HepG2 (cell line): ENCODE data around the gene U2SURP. TPM values are rescaled to one million over a fixed set of nuclear protein-coding genes. Genes with fewer than 3 reads are reported as not detected.
A peak's percentile ranks its signal among the peaks of the same experiment; 100 is the strongest.

Experiments
- CC2D1A ChIP-seq: sonication (generic); formaldehyde crosslinking; IDR thresholded peaks from 2 replicates; pipeline ENCODE4 v1.8.1; 2023; ENCODE audit warnings: mild to moderate bottlenecking, missing genetic modification reagents
- CEBPZ ChIP-seq: IDR thresholded peaks from 2 replicates; pipeline ENCODE4 v1.6.1; 2012; ENCODE audit warnings: low read length, improper control_type of control experiment
- CHD2 ChIP-seq: IDR thresholded peaks from 2 replicates; pipeline ENCODE4 v1.6.1; 2011; ENCODE audit warnings: low read depth, low read length, improper control_type of control experiment
- CREB1 ChIP-seq, 2 experiments: fragments of 450-650 bp in 1 of 2; IDR thresholded peaks; 2 replicates each; pipeline ENCODE4 v1.6.1; 2016 to 2017; ENCODE audit warnings: control low read depth in 1 of 2, mild to moderate bottlenecking in 1 of 2, missing compliant biosample characterization in 1 of 2, missing genetic modification characterization in 1 of 2
- DNMT3B ChIP-seq: conservative IDR thresholded peaks from 2 replicates; pipeline ENCODE4 v1.6.1; 2016; ENCODE audit warnings: missing biosample characterization, control low read depth
- E2F5 ChIP-seq: sonication (generic); formaldehyde crosslinking; conservative IDR thresholded peaks from 2 replicates; pipeline ENCODE4 v1.4.0; 2020; ENCODE audit warnings: missing genetic modification reagents
- EEA1 ChIP-seq: sonication (generic); formaldehyde crosslinking; IDR thresholded peaks from 2 replicates; pipeline ENCODE4 v1.5.1; 2020; ENCODE audit warnings: mild to moderate bottlenecking, missing genetic modification reagents, borderline replicate concordance
- FOXO1 ChIP-seq: sonication (generic); formaldehyde crosslinking; IDR thresholded peaks from 2 replicates; pipeline ENCODE4 v1.4.0; 2020; ENCODE audit warnings: missing genetic modification reagents
- HNF4A ChIP-seq: sonication (generic); formaldehyde crosslinking; IDR thresholded peaks from 2 replicates; pipeline ENCODE4 v1.4.0; 2020; ENCODE audit warnings: missing genetic modification reagents
- KDM1A ChIP-seq: IDR thresholded peaks from 2 replicates; pipeline ENCODE4 v1.6.1; 2016; ENCODE audit warnings: missing compliant biosample characterization
- KLF13 ChIP-seq: sonication (generic); formaldehyde crosslinking; IDR thresholded peaks from 2 replicates; pipeline ENCODE4 v1.4.0; 2020; ENCODE audit warnings: mild to moderate bottlenecking, missing genetic modification reagents
- NR2F1 ChIP-seq, 2 experiments: fragments of 450-650 bp in 1 of 2; formaldehyde crosslinking in 1 of 2; IDR thresholded peaks; 2 replicates each; pipeline versions ENCODE4 v1.5.0 to v1.6.1; 2016 to 2020; ENCODE audit warnings: mild to moderate bottlenecking in 1 of 2, missing compliant biosample characterization in 1 of 2, missing genetic modification reagents in 1 of 2, moderate library complexity in 1 of 2
- PAWR ChIP-seq: sonication (generic); formaldehyde crosslinking; IDR thresholded peaks from 2 replicates; pipeline ENCODE4 v1.4.0; 2020; ENCODE audit warnings: missing genetic modification reagents, mild to moderate bottlenecking, borderline replicate concordance
- PHF8 ChIP-seq: sonication (generic); formaldehyde crosslinking; IDR thresholded peaks from 2 replicates; pipeline ENCODE4 v1.5.0; 2020; ENCODE audit warnings: missing genetic modification reagents
- RCOR2 ChIP-seq: IDR thresholded peaks from 2 replicates; pipeline ENCODE4 v1.6.1; 2016; ENCODE audit warnings: missing biosample characterization, missing genetic modification reagents
- REPIN1 ChIP-seq: sonication (generic); formaldehyde crosslinking; IDR thresholded peaks from 2 replicates; pipeline ENCODE4 v1.8.0; 2022; ENCODE audit warnings: missing genetic modification reagents, low read depth, mild to moderate bottlenecking, borderline replicate concordance
- RNF2 ChIP-seq: fragments of 450-650 bp; conservative IDR thresholded peaks from 2 replicates; pipeline ENCODE4 v1.6.1; 2016; ENCODE audit warnings: low read depth
- SOX6 ChIP-seq, 2 experiments: fragments of 450-650 bp in 1 of 2; sonication (generic) in 1 of 2; formaldehyde crosslinking in 1 of 2; IDR thresholded peaks; 2 replicates each; pipeline versions ENCODE4 v1.4.0 to v1.6.1; 2017 to 2020; ENCODE audit warnings: antibody characterized with exemption in 1 of 2, mild to moderate bottlenecking in 1 of 2, missing genetic modification reagents in 1 of 2
- TFAP4 ChIP-seq: sonication (generic); IDR thresholded peaks from 2 replicates; pipeline ENCODE4 v1.6.1; 2016; ENCODE audit warnings: low read depth, borderline replicate concordance
- ZFX ChIP-seq: sonication (generic); formaldehyde crosslinking; IDR thresholded peaks from 2 replicates; pipeline ENCODE4 v1.4.0; 2020; ENCODE audit warnings: mild to moderate bottlenecking, low read depth, missing genetic modification reagents, moderate library complexity
- ZNF143 ChIP-seq: sonication (generic); formaldehyde crosslinking; IDR thresholded peaks from 2 replicates; pipeline ENCODE4 v1.4.0; 2020; ENCODE audit warnings: missing genetic modification reagents
- ZNF20 ChIP-seq: sonication (generic); formaldehyde crosslinking; IDR thresholded peaks from 2 replicates; pipeline ENCODE4 v1.4.0; 2020; ENCODE audit warnings: mild to moderate bottlenecking, moderate library complexity, missing genetic modification reagents
- ZNF225 ChIP-seq: sonication (generic); formaldehyde crosslinking; IDR thresholded peaks from 2 replicates; pipeline ENCODE4 v1.4.0; 2020; ENCODE audit warnings: mild to moderate bottlenecking, missing genetic modification reagents
- ZNF276 ChIP-seq: sonication (generic); formaldehyde crosslinking; IDR thresholded peaks from 2 replicates; pipeline ENCODE4 v1.4.0; 2020; ENCODE audit warnings: mild to moderate bottlenecking, low read depth, missing genetic modification reagents
- polyA plus RNA-seq, 8 experiments: library from polyadenylated mRNA; depleted of rRNA in 3 of 8; stranded (reverse) in 7 of 8; unstranded in 1 of 8; fragments of >200 nt; fragmentation: Illumina TruSeq in 4 of 8; extraction: Trizol in 4 of 8; gene quantifications; 2 replicates each; pipeline versions ENCODE4 v1.2.1 to v1.2.3, GENCODE V29; 2011 to 2016; ENCODE audit warnings: low read depth in 4 of 8, missing spikeins in 1 of 8, mixed read lengths in 1 of 8; ENCODE audit not compliant: insufficient read depth in 1 of 8
- total RNA-seq, 5 experiments: library from RNA; depleted of rRNA; stranded (reverse); fragments of >200 nt; fragmentation: Illumina TruSeq; extraction: Trizol; gene quantifications; 2 replicates each; pipeline ENCODE4 v1.2.3, GENCODE V29; 2016; ENCODE audit warnings: low read depth in 1 of 5

U2SURP gene
- total and polyA plus RNA-seq, 2 of the 13 experiments (the other 11 are each of a cell fraction or from before 2014, with no cell fraction given), result 55.9 to 173 TPM

GRCh38 chr3:142952272-142953193, 48.8 kb upstream of the U2SURP start (continued):
- TF ChIP-seq E2F5 (CRISPR knock-in tag), result no peak
- no peak for TF ChIP-seq PAWR (CRISPR knock-in tag)
- no peak for TF ChIP-seq DNMT3B (CRISPR knock-in tag)
- no peak for TF ChIP-seq CC2D1A (CRISPR knock-in tag)
- TF ChIP-seq HNF4A (CRISPR knock-in tag), result peak; percentile 43
- no peak for TF ChIP-seq CHD2
- no peak for TF ChIP-seq ZNF276 (CRISPR knock-in tag)
- TF ChIP-seq EEA1 (CRISPR knock-in tag), result no peak
- TF ChIP-seq REPIN1 (CRISPR knock-in tag), result no peak
- TF ChIP-seq TFAP4, result no peak
- no peak for TF ChIP-seq NR2F1 (CRISPR knock-in tag; IDR thresholded peaks at IDR 0.05)
- no peak for TF ChIP-seq CREB1 (IDR thresholded peaks at IDR 0.05)
- TF ChIP-seq CREB1 (CRISPR knock-in tag; IDR thresholded peaks at IDR 0.05), result no peak
- TF ChIP-seq RNF2, result no peak
- TF ChIP-seq PHF8 (CRISPR knock-in tag), result no peak
- peak; percentile 24; the same call in 1 of the 2 replicates for TF ChIP-seq ZNF143 (CRISPR knock-in tag)
- TF ChIP-seq KDM1A, result no peak
- TF ChIP-seq FOXO1, result no peak
- no peak for TF ChIP-seq CEBPZ
- TF ChIP-seq ZNF20, result no peak
- TF ChIP-seq SOX6 (IDR thresholded peaks at IDR 0.05), result no peak
- TF ChIP-seq SOX6 (CRISPR knock-in tag; IDR thresholded peaks at IDR 0.05), result peak; percentile 47
- no peak for TF ChIP-seq KLF13
- no peak for TF ChIP-seq ZFX
- TF ChIP-seq RCOR2, result no peak
- TF ChIP-seq ZNF225 (CRISPR knock-in tag), result no peak
